EL (cell line): ENCODE measurements around the gene ZFPL1.
A peak's percentile ranks its signal among the peaks of the same experiment; 100 is the strongest.
"Not testable (repeated sequence)": the region's sequence is repeated elsewhere in the genome, so short reads cannot be mapped to it uniquely, and the experiment has no call there.

ENCODE experiments used
- DNase-seq: peaks from one replicate; pipeline ENCODE4 v3.0.0-alpha.2; 2016

Gene ZFPL1

GRCh38 chr11:65116370-65117205 is 32.6 kb downstream of the ZFPL1 start:
- DNase-seq: peak; percentile 61

GRCh38 chr11:65117206-65118096 is 33.4 kb downstream of the ZFPL1 start, which contains the start of gene ZNHIT2:
TSS of gene ZNHIT2 (minus strand) at chr11:65117701. CDS start at chr11:65117653, 48 bp downstream.
- peak; percentile 98 for DNase-seq

GRCh38 chr11:65118097-65118837 is 34.2 kb downstream of the ZFPL1 start:
- DNase-seq: no peak

GRCh38 chr11:65118891-65119669 is 35.1 kb downstream of the ZFPL1 start:
- not testable (repeated sequence) for DNase-seq

- DNase-seq: no peak
Measured at GRCh38 chr11:65119670-65119995, 35.6 kb downstream of the ZFPL1 start.

- DNase-seq: no peak
Measured at GRCh38 chr11:65120831-65121230, 36.8 kb downstream of the ZFPL1 start.

GRCh38 chr11:65121447-65121864 is 37.4 kb downstream of the ZFPL1 start:
- no peak for DNase-seq

- peak; percentile 97 for DNase-seq
Measured at GRCh38 chr11:65121865-65122696, 38.1 kb downstream of the ZFPL1 start, which contains the start of the genes FAU and MRPL49. TSS of gene FAU (minus strand) at chr11:65122134. CDS start at chr11:65121813, 321 bp downstream. TSS of gene MRPL49 (plus strand) at chr11:65122321. CDS start at chr11:65122347, 26 bp downstream.

GRCh38 chr11:65124480-65125196 is 40.6 kb downstream of the ZFPL1 start:
- DNase-seq: no peak

GRCh38 chr11:65125197-65126056 is 41.4 kb downstream of the ZFPL1 start:
- no peak for DNase-seq

GRCh38 chr11:65126624-65127274 is 42.7 kb downstream of the ZFPL1 start:
- no peak for DNase-seq

GRCh38 chr11:65127473-65128181 is 43.6 kb downstream of the ZFPL1 start:
- DNase-seq: no peak

- no peak for DNase-seq
Measured at GRCh38 chr11:65128182-65129145, 44.4 kb downstream of the ZFPL1 start.

- DNase-seq: no peak
Measured at GRCh38 chr11:65129649-65130441, 45.8 kb downstream of the ZFPL1 start.

GRCh38 chr11:65130631-65131416 is 46.8 kb downstream of the ZFPL1 start:
- DNase-seq: no peak
